Activated CD8-positive, alpha-beta T cell treated with anti-CD3 and anti-CD28 coated beads for 36 hours (primary cell): ENCODE measurements around the gene PKMYT1. TPM values are rescaled to one million over a fixed set of nuclear protein-coding genes. Genes with fewer than 3 reads are reported as not detected.

Experiments
- ATAC-seq: fragments of 200-7000 bp; cut with Tn5 transposase; one replicate; pipeline ENCODE4 v1.10.0; 2021; ENCODE audit warnings: mild to moderate bottlenecking, moderate library complexity
- CTCF ChIA-PET: fragments of 350-600 bp; sonication (Branson Sonifier 250); formaldehyde crosslinking; loops from one replicate; lab custom pipeline; 2021; ENCODE audit warnings: antibody characterized with exemption; lab: Charles Lee
- POLR2A ChIA-PET: fragments of 350-600 bp; sonication (Branson Sonifier 250); formaldehyde crosslinking; loops from one replicate; lab custom pipeline; 2021; ENCODE audit warnings: antibody characterized with exemption; lab: Charles Lee
- DNase-seq: peaks from one replicate; pipeline ENCODE4 v3.0.0-alpha.2; 2020
- H3K27ac Mint-ChIP-seq: one replicate; pipeline ENCODE4 v1.8.0; 2021; ENCODE audit warnings: mild to moderate bottlenecking, mixed read lengths
- H3K27me3 Mint-ChIP-seq: one replicate; pipeline ENCODE4 v1.8.0; 2021; ENCODE audit warnings: mixed read lengths
- H3K36me3 Mint-ChIP-seq: one replicate; pipeline ENCODE4 v1.8.0; 2021; ENCODE audit warnings: low read depth, mixed read lengths
- H3K4me1 Mint-ChIP-seq: one replicate; pipeline ENCODE4 v1.8.0; 2021; ENCODE audit warnings: low read depth, mixed read lengths
- H3K4me3 Mint-ChIP-seq: one replicate; pipeline ENCODE4 v1.8.0; 2021; ENCODE audit warnings: mild to moderate bottlenecking, moderate library complexity, mixed read lengths
- H3K9me3 Mint-ChIP-seq: one replicate; pipeline ENCODE4 v1.8.0; 2021; ENCODE audit warnings: mixed read lengths
- CTCF ChIP-seq: fragments of 200-600 bp; IDR thresholded peaks from one replicate; pipeline ENCODE4 v1.8.0; 2022; ENCODE audit warnings: antibody characterized with exemption, mild to moderate bottlenecking
- intact Hi-C: fragments of 100-400 bp; cut with micrococcal nuclease; formaldehyde crosslinking; loops from one replicate; pipeline ENCODE4 v1.10.0; 2022
- total RNA-seq, 2 experiments: library from RNA; stranded (reverse); gene quantifications; one replicate each; pipeline ENCODE4 v1.2.3, GENCODE V29; 2021

PKMYT1 gene
- total RNA-seq, 2 experiments from 2014 or later = 121 to 123 TPM

GRCh38 chr16:2991566-2992261 lies 11.5 kb upstream of the PKMYT1 start:
- TF ChIP-seq CTCF = no peak
- H3K9me3 Mint-ChIP-seq = no peaks in the 10 kb centered on the region
- intact Hi-C loops = no loop called here
- no peak overlapping the region for H3K4me3 Mint-ChIP-seq
- no peaks in the 10 kb centered on the region for H3K36me3 Mint-ChIP-seq
- no peaks in the 10 kb centered on the region for H3K4me1 Mint-ChIP-seq
- no peaks in the 10 kb centered on the region for H3K27me3 Mint-ChIP-seq
- ChIA-PET POLR2A (no interaction called here), CTCF (interaction anchor here (0.6 kb wide), 1 partner anchor 12 kb away, joined by 3 read pairs; no protein-coding TSS in a partner anchor)
- ATAC-seq (no peak), DNase-seq (no peak)
- H3K27ac Mint-ChIP-seq = no peak overlapping the region

GRCh38 chr16:2990891-2991290 lies 10.6 kb upstream of the PKMYT1 start:
- POLR2A ChIA-PET = interaction anchor here (1.8 kb wide), 1 partner anchor 18 kb away, joined by 5 read pairs; no protein-coding TSS in a partner anchor
- Mint-ChIP-seq H3K4me3 (no peak overlapping the region), H3K27me3 (no peaks in the 10 kb centered on the region), H3K4me1 (no peaks in the 10 kb centered on the region), H3K27ac (no peak overlapping the region), H3K36me3 (no peaks in the 10 kb centered on the region), H3K9me3 (no peaks in the 10 kb centered on the region)
- ATAC-seq (no peak), DNase-seq (no peak)
- intact Hi-C loops = no loop called here
- CTCF ChIA-PET = no interaction called here
- no peak for TF ChIP-seq CTCF

- no peaks in the 10 kb centered on the region for H3K36me3 Mint-ChIP-seq
- intact Hi-C loops = no loop called here
- ATAC-seq = no peak
- no peak for DNase-seq
- no peak for TF ChIP-seq CTCF
- no peak overlapping the region for H3K27ac Mint-ChIP-seq
- POLR2A ChIA-PET = interaction anchor here (1.3 kb wide), 1 partner anchor 10 kb away, joined by 3 read pairs; no protein-coding TSS in a partner anchor
- H3K4me1 Mint-ChIP-seq = peaks cover 2% of the 10 kb centered on the region
- H3K9me3 Mint-ChIP-seq = no peaks in the 10 kb centered on the region
- CTCF ChIA-PET = interaction anchor here (1.0 to 1.2 kb wide), 2 partner anchors 19 to 70 kb away, joined by 3 read pairs; no protein-coding TSS in a partner anchor
- no peaks in the 10 kb centered on the region for H3K27me3 Mint-ChIP-seq
- H3K4me3 Mint-ChIP-seq = no peak overlapping the region
These were observed 8.4 kb upstream of the PKMYT1 start for GRCh38 chr16:2988590-2989099.

GRCh38 chr16:2987833-2988232 lies 7.6 kb upstream of the PKMYT1 start:
- H3K27ac Mint-ChIP-seq = no peak overlapping the region
- H3K36me3 Mint-ChIP-seq = no peaks in the 10 kb centered on the region
- ChIA-PET POLR2A (interaction anchor here (1.3 kb wide), 1 partner anchor 9 kb away, joined by 3 read pairs; no protein-coding TSS in a partner anchor), CTCF (interaction anchor here (1.0 to 1.5 kb wide), 3 partner anchors 20 to 71 kb away, joined by 3 to 4 read pairs (median 3); no protein-coding TSS in a partner anchor)
- no peaks in the 10 kb centered on the region for H3K9me3 Mint-ChIP-seq
- no peak for TF ChIP-seq CTCF
- H3K4me3 Mint-ChIP-seq = no peak overlapping the region
- no peaks in the 10 kb centered on the region for H3K27me3 Mint-ChIP-seq
- H3K4me1 Mint-ChIP-seq = peaks cover 4% of the 10 kb centered on the region
- intact Hi-C loops = no loop called here
- no peak for ATAC-seq
- DNase-seq = no peak

- Mint-ChIP-seq H3K9me3 (no peaks in the 10 kb centered on the region), H3K27ac (no peak overlapping the region), H3K4me1 (peaks cover 4% of the 10 kb centered on the region), H3K4me3 (no peak overlapping the region), H3K27me3 (no peaks in the 10 kb centered on the region), H3K36me3 (no peaks in the 10 kb centered on the region)
- TF ChIP-seq CTCF = no peak
- ATAC-seq (no peak), DNase-seq (no peak)
- ChIA-PET CTCF (interaction anchor here (1.2 to 1.5 kb wide), 2 partner anchors 20 to 45 kb away, joined by 3 to 4 read pairs; no protein-coding TSS in a partner anchor), POLR2A (no interaction called here)
- intact Hi-C loops = no loop called here
These were observed 7.0 kb upstream of the PKMYT1 start for GRCh38 chr16:2987286-2987685.
